Activated T-helper 1 cell treated with Interleukin-2 at 50 U/mL for 16 hours (primary cell): ENCODE data around the gene ZNF808.
"Not testable (repeated sequence)": the region's sequence is repeated elsewhere in the genome, so short reads cannot be mapped to it uniquely, and the experiment has no call there.

Experiments
- DNase-seq: peaks from one replicate; pipeline ENCODE4 v3.0.0-alpha.2; 2020; ENCODE audit warnings: low read depth

The ZNF808 gene

DNA sequence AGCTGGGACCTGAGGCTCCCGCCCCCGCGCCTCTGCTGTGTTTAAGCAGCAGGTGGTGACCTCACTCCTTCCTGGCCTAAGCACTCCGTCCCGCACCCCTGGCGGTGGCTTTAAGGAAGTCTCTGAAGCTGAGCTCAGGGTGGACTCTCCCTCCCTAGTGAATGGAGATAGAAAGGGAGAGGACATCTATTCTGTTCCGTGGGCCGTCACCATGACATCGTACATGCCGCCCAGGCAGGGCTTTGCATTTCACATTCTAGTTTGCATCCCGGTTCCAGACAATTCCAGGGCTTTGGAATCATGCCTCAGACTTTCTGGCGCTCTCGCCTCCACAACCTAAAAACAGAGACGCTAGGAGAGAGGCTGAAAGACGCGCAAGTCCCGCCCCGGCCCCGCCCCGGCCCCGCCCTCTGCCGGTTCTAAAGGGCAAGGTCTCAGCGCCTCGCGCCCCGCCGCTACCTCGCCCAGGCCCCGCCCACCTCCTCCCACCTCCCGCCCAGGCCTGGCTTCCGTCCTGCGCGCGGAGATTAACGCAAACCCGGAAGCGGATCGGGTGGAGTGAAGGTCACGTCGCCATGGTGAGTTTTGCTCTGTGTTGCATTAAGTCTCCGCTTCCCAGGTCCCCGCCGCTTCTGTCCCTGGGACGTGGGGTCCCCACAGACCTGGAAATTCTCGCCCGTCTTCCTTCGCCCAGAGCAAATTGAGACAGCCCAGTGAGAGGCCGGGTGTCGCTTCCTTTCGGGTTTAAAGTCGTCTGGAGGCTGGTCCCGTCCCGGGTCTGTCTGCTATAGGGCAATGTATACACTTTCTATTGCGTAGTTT lies at the start of gene ZNF808:
ZNF808 (plus strand) TSS at position 535 of the 822 bp plus-strand sequence. CDS start 15,617 bp downstream, outside the sequence.
- peak; percentile 96 for DNase-seq

- DNase-seq: not testable (repeated sequence)
Observed at GRCh38 chr19:52484111-52484743, 43.2 kb upstream of the ZNF808 start.

- DNase-seq: not testable (repeated sequence)
Observed at GRCh38 chr19:52485064-52485463, 42.4 kb upstream of the ZNF808 start.

GRCh38 chr19:52485561-52486240 lies 41.8 kb upstream of the ZNF808 start:
- not testable (repeated sequence) for DNase-seq

DNA sequence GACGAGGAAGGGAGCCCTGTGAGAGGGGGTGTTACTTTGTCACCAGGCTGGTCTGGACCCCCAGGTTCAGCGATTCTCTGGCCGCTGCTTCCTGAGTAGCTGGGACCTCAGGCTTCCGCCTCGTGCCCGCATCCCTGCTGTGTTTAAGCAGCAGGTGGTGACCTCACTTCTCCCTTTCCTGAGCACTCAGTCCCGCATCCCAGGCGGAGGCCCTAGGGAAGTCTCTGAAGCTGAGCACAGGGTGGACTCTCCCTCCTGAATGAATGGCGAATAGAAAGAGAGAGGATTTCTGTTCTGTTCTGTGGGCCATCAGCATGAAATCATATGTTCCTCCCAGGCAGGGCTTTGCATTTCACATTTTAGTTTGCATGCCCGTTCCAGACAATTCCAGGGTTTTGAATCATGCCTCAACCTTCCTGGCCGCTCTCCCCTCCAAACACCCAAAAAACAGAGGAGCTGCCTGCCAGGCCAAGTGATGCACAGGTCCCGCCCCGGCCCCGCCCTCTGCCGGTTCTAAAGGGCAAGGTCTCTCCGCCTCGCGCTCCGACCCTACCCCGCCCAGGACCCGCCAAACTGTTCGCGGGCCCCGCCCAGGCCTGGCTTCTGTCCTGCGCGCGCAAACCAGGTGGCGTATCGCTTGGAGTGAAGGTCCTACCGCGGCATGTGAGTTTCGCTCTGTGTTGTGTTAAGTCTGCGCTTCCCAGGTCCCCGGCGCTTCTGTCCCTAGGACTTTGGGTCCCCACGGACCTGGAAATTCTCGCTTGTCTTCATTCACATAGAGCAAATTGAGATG lies 35.1 kb upstream of the ZNF808 start:
- no peak for DNase-seq

DNA sequence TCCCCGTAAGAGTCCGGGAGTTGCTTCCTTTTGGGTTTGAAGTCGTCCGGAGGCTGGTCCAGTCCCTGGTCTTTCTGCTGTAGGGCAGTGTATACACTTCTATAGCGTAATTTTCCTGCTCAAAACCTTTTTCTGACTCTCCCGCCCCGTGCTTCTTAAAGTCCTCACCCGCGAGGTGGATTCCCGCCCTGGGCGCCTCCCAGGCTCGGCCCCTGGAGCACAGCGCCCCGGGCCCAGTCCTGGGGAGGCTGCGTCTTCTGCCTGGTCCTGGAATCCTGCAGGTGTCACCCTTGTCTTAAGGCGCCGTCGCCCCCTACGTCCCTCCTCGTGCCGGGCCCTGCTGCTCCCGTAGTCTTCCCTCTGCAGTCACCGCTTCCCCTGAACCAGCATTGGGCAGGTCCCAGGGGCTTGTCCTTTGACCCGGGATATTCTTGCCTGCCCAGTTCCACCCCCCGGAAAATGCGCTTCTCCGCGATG lies 34.4 kb upstream of the ZNF808 start:
- DNase-seq: no peak

DNA sequence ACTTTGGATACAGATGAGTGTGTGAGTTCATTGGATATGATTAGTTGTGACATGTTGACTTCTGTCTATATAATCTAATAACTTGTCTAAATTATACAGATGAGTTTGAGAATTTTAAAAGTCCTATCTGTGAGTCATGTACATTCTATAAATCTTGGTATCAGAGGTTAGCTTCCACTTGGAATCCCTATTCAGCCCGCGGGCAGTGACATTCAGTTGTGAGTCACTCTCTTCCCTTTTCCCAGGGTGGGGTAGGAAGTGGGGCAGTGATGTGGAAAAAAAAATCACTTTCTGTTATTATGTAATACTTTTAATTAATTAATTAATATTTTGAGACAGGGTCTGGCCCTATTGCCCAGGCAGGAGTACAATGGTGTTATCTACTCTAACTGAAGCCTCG lies 33.0 kb upstream of the ZNF808 start:
- no peak for DNase-seq

DNA sequence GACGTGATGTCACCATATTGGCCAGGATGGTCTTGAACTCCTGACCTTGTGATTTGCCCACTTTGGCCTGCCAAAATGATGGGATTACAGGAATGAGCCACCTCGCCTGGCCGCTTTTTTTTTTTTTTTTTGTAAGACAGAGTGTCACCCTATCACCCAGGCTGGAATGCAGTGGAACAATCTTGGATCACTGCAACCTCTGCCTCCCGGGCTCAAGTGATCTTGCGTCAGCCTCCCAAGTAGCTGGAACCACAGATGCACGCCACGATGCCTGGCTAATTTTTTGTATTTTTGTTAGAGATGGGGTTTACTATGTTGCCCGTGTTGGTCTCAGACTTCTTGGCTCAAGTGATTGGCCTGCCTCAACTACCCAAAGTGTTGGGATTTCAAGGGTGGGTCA lies 28.9 kb upstream of the ZNF808 start:
- no peak for DNase-seq

DNA sequence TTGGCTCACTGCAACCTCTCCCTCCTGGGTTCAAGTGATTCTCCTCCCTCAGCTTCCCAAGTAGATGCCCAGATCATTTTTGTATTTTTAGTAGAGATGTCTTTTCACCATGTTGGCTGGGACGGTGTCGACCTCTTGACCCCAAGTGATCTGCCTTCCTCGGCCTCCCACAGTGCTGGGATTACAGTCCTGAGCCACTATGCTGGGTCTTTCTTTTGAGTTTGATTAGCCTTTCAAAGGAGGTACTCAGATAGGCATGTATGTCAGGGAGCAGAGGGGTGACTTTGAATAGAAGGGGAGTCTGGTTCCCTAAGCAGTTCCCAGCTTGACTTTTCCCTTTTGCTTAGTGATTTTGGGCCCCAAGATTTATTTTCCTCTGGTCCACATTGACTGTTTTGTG lies 27.0 kb upstream of the ZNF808 start:
- DNase-seq: not testable (repeated sequence)

DNA sequence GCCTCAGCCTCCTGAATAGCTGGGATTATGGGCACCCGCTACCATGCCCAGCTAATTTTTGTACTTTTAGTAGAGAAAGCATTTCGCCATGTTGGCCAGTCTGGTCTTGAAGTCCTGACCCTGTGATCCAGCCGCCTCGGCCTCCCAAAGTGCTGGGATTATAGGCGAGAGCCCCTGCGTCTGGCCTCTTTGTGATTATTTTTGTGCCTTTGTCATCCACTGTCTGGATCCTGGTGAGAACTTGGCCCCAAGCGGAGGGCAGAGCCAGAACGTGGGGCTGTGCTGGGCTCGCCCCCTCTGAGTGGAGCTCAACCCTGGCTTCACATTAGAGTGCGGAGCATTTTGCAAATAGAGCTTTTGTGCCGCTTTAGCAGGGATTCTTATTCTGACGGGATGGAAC lies 26.5 kb upstream of the ZNF808 start:
- DNase-seq: not testable (repeated sequence)

DNA sequence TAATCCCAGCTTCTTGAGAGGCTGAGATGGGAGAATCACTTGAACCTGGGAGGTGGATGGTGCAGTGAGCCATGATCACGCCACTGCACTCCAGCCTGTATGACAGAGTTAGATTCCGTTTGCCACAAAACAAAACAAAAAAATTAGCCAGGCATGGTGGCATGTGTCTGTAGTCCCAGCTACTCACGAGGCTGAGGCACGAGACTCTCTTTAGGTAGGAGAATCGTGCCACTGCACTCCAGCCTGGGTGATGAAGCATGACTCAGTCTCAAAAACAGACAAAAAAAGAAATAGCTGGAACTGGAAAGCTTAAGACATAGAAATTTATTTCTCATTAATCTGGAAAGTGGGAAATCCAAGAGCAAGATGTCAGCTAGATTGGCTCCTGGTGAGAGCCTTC lies 20.2 kb upstream of the ZNF808 start:
- DNase-seq: no peak

GRCh38 chr19:52516191-52516590 lies 11.3 kb upstream of the ZNF808 start:
- no peak for DNase-seq

DNA sequence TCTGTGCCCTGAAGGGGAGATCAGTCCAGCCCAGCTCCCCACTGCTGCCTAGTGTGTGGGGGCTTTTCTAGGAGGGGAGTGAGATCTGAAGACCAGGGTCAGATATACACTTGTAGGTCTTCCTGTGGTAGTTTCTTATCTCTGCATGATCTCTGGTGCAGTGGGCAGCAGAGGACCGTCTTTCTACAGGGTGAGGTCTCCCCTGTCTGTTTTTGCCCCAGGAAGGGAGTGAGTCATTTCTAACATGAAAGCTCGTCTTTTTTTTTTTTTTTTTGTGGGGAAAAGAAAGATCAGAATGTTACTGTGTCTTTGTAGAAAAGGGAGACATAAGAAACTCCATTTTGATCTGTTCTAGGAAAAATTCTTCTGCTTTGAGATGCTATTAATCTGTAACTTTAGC lies 8.8 kb upstream of the ZNF808 start:
- no peak for DNase-seq

DNA sequence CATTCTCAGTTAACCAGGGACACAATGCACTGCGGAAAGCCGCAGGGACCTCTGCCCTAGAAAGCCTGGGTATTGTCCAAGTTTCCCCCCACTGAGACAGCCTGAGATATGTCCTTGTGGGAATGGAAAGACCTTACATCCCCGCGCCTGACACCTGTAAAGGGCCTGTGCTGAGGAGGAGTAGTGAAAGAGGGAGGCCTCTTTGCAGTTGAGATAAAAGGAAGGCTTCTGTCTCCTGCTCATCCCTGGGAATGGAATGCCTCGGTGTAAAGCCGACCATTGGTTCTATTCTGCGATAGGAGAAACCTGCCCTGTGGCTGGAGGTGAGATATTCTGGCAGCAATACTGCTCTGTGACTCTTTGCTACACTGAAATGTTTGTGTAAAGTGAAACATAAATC lies 8.3 kb upstream of the ZNF808 start:
- DNase-seq: not testable (repeated sequence)

DNA sequence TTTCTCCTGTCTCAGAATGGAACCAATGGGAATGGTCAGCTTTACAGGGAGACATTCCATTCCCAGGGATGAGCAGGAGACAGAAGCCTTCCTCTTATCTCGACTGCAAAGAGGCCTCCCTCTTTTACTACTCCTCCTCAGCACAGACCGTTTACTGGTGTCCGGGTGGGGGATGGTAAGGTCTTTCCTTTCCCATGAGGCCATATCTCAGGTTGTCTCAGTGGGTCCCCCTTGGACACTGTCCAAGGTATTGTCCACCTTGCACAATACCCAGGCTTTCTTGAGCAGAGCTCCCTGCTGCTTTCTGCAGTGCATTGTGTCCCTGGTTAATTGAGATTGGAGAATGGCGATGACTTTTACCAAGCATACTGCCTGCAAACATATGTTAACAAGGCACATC lies 7.5 kb upstream of the ZNF808 start:
- no peak for DNase-seq

- DNase-seq: no peak
Observed at GRCh38 chr19:52522551-52522950, 4.9 kb upstream of the ZNF808 start.

DNA sequence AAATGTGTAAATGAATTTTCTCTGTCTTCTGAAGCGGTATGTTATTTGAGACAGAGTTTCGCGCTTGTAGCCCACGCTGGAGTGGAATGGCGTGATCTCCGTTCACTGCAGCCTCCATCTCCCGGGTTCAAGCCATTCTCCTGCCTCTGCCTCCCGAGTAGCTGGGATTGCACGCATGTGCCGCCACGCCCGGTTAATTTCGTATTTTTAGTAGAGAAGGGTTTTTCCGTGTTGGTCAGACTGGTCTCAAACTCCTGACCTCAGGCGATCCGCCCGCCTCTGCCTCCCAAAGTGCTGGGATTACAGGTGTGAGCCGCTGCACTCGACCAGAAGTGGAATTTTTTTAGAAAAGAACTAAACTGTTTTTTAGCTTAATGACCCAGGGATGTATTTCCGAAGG lies 3.4 kb upstream of the ZNF808 start:
- DNase-seq: no peak

DNA sequence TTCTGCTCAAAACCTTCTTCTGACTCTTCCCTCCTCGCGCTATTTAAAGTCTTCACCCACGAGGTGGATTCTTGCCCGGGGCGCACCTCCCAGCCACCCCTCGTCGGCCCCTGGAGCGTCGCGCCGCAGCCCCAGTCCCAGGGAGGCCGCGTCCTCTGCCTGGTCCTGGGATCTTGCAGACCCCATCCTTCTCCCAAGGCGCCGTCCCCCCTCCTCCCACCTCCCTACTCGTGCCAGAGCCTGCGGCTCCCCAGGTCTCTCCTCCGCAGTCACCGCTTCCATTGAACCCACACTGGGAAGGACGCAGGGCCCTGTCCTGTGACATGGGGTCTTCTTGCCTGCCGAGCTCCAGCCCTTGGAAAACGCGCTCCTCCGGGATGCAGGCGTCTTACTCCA lies 486 bp downstream of the ZNF808 start:
- DNase-seq: no peak

DNA sequence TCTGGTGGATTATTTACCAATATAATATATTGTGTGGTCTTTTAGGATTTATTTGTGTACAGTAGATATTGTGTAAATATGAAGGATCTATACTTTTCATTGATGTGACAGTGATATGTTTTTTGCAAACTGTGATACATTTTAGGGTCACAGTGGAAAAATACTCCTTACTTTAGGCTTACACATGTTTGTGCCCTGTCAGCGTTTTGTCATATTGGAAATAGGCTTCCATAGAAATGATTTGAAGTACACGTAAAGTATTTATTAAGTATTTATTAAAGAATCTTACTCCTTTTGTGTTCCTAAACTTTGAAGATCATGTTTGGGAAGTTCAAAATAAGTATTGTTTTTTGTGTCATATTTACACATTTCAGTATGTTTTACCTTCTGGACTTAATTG lies 5.0 kb downstream of the ZNF808 start:
- DNase-seq: no peak

DNA sequence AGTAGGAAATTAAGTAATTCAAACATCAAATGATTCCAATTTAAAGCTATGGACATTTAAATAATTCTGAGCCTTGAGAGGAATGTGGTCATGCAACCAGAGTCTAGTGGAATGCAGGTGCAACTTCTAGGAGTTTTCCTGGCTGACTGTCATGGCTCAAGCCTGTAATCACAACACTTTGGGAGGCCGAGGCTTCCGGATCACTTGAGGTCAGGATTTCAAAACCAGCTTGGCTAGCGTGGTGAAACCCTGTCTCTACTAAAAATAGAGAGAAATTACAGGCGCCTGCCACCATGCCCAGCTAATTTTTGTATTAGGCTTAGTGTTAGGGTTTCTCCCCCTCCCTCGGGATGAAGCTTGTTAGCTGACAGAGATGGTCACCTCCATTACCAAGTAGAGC lies 6.4 kb downstream of the ZNF808 start:
- no peak for DNase-seq

GRCh38 chr19:52535385-52535770 lies 7.9 kb downstream of the ZNF808 start:
- peak; percentile 5 for DNase-seq
